ENCODE data around the gene TCEAL2. TPM values are rescaled to one million over a fixed set of nuclear protein-coding genes. Genes with fewer than 3 reads are reported as not detected.
"Not testable (repeated sequence)": the region's sequence is repeated elsewhere in the genome, so short reads cannot be mapped to it uniquely, and the experiment has no call there.

TCEAL2 gene
- 1.1 TPM for total RNA-seq

DNA sequence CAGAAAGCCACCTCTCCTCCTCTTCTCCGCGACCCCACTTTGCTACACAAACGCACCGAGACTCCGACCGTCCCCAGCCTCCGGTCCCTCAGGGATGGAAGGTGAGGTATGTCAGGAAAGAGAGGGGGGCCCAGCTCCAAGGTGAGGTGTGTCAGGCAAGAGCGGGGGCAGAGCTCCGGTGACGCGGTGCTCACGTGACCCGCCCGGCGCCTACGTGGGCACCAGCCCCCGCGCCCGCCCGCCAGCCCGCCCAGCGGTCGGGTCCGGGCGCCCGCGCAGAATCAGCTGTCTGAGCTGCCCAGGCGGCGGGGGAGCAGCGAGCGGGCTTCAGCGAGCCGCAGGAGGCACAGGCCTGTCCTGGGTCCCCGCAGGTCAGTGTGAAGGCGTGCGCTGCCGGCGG, at the start of gene TCEAL2:
TSS of gene TCEAL2 (plus strand) at position 244 of the 400 bp plus-strand sequence. CDS start 1,152 bp downstream, outside the sequence.
- peak; percentile 20 for DNase-seq

DNA sequence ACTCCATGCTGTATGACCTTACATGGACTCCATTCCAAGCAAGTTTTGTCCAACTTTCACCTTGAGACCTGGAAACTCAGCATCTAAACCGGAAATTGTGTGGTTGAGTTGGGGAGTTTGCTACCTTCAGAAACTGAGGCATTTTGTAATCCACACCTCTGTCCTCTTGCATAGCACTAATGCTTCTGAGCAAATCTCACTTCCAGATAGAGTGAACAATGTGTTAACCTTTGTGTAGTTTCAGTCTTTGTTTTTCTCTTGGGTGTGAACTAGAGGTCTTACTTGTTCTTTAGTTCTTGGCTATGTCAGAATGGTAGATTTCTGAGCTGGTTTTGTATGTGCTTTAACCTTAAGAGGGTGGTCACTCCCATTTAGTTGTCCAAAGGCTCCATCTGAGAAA, 48.1 kb upstream of the TCEAL2 start:
- no peak for DNase-seq

DNA sequence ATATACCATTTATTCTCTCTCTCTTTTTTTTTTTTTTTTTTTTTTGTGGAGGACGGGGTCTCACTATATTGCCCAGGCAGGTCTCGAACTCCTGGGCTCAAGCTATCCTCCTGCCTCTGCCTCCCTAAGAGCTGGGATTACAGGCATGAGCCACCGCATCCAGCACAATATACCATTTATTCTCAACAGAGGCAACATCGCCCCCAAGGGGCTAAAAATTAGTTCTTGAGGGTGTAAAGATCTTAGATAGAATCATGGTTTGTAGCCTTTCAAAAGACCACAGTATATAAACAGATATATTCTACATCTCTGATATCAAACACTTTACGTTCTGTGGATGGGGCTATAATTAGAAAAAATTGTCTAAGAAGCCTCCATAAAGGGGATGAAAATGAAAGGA, 39.8 kb upstream of the TCEAL2 start:
- DNase-seq, result no peak

DNA sequence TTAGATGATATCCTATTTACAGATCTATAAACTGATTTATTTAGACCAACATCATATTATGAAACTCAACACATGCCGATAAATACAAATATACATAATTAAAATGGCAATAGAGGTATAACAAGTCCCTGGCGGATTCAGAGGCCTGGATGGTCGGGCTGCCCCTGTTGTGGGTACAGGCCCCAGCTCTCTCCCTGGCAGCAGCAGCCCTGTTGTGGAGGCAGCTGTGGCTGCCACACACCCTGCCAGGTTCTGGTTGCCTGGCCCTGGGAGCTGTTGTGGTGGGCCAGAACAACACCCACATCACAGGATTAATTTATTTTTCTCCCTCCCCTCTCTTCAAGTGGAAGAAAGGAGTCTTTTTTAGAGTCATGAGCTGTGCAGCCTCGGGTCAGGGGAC, 12.1 kb upstream of the TCEAL2 start:
- no peak for DNase-seq

DNA sequence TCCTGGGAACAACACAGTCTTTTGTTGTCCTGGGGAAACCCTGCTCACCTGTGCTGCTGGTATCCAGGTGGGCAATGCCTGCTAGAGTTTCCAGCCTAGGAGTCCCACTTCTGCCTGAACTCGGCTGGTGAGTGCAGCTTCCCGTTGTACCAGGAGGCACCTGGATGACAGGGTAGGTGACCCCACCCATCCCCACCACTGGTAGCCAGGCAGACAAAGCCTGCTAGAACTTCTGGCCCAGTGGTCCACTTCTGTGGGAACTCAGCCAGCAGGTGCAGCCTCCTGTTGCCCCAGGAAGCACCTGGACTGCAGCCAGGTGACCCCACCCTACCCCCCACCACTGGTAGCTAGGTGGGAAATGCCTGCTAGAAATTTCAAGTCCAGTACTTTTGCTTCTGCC, 9.7 kb upstream of the TCEAL2 start:
- DNase-seq, result no peak

DNA sequence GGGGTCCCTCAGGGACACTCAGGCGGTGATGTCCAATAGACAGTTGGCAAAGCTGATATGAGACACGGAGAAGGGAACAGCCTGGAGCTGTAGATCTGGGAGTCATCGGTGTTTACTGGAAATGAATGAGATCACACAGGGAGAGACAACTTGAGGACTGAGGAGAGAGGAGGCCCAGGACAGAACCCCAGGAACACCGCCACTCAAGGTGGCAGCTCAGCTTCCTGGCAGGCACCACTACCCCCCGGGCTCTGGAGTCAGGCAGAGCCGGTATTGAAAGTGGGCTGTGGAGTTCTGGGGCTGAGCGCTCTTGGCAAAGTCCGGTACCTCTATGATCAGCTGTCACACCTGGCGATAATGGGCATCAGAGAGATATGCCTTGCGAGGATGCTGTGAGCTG, 465 bp upstream of the TCEAL2 start:
- DNase-seq, result not testable (repeated sequence)

DNA sequence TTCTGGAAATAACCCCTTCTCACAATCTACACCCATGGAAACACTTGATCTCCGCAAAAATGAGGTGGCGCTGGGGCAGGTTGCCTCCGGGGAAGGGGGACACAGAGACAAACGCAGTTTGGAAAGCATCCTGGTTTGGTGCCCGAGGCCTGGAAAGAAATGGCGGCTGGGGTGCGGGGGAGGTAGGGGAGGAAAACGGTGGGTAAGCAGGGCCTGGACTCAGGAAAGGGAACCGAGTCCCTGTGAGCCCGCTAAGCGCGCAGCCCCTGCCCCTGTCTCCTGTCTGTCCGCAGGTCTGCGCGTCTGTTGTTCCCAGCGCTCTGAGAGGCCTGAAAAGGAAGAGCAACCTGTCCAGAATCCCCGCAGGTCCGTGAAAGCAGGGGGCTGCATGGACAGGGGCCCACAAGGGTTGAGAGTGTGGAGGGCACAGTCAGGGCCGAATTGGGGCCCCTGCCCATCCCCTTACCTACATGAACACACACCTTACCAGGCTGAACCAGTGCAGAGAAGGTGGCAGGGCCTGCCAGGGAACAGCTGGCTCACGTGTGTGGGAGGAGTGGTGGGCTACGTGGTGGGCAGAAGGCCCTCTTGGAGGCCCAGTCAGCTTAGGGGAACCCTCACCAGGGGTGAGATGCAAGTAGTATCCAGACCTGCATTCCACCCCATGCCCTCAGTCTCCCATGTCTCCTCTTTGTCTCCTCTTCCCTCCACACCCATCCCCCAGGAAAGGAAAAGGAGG, 770 bp downstream of the TCEAL2 start:
- DNase-seq, result not testable (repeated sequence)

DNA sequence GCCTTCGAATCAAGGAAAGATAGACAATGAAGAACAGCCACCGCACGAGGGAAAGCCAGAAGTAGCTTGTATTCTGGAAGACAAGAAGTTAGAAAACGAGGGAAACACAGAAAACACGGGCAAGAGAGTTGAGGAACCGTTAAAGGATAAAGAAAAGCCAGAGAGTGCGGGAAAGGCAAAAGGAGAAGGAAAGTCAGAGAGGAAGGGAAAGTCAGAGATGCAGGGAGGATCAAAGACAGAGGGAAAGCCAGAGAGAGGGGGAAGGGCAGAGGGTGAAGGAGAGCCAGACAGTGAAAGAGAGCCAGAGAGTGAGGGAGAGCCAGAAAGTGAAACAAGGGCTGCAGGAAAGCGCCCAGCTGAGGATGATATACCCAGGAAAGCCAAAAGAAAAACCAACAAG, 1.4 kb downstream of the TCEAL2 start:
- no peak for DNase-seq

DNA sequence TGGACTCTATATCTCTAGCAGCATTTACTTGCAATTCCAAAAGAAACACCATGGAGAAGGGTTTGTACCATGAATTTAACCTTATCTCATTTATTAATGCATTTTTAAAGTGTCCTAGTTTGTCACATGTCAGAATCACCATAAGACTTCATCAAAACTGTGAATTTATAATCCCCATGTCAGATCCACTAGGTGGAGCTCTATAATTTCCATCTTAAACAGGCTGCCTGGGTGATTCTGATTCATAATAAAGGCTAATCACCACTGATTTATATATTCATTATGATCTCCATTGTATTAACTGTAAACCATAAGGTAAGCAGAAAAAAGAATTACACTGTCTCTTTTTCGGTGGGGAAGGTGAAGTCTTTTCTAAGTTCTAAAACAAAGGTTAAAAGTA, 4.0 kb downstream of the TCEAL2 start:
- DNase-seq, result peak; percentile 2

DNA sequence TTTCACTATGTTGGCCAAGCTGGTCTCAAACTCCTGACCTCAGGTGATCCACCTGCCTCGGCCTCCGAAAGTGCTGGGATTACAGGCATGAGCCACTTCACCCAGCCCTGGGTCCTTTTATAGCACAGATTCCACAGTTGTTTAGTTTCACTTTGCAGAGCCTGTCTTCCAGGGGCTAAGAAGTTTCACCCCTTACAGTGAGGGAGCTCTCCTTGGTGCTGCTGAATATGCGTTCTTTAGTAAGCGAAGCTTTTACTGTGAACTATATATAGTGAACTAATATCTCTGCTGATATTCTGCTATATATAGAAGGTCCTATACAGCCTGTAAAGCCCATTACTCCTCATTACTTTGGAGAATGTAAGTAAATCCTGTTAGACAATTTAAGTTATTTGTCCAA, 12.6 kb downstream of the TCEAL2 start:
- no peak for DNase-seq

DNA sequence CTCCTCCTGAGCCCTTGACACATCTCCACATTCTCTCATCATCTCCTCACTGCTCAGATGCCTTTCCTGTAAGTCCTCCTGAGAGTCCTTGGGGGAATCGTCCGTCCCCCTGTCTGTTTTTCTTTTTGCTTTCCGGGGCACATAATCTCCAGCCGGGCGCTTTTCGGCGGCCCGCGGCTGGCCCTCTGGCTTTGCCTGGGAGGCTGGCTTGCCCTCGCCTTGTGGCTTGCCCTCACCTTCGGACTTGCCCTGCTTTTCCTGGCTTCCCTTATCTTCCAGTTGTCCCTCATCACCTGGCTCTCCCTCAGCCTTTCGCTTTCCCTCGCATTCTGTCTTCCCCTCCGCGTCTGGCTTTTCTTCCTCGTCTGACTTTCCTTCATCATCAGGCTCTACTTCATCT, 15.4 kb downstream of the TCEAL2 start:
- not testable (repeated sequence) for DNase-seq

DNA sequence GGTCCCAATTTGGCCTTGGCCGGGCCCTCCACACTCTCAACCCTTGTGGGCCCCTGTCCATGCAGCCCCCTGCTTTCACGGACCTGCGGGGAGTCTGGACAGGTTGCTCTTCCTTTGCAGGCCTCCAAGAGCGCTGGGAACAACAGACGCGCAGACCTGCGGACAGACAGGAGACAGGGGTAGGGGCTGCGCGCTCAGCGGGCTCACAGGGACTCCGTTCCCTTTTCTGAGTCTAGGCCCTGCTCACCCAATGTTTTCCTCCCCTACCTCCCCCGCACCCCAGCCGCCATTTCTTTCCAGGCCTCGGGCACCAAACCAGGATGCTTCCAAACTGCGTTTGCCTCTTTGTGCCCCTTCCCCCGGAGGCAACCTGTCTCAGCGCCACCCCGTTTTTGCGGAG, 16.2 kb downstream of the TCEAL2 start:
- not testable (repeated sequence) for DNase-seq

DNA sequence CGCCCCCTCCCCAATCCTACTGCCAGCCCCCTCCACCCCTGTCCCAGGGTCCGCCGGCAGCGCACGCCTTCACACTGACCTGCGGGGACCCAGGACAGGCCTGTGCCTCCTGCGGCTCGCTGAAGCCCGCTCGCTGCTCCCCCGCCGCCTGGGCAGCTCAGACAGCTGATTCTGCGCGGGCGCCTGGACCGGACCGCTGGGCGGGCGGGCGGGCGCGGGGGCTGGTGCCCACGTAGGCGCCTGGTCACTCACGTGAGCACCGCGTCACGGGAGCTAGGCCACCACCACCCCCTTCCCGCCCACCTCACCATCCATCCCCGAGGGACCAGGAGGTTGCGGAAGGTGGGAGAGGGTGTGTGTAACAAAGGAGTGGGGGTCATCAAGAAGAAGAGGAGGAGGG, 16.8 kb downstream of the TCEAL2 start, which contains the start of gene TCEAL6:
TSS of gene TCEAL6 (minus strand) at position 208 of the 400 bp plus-strand sequence.
- not testable (repeated sequence) for DNase-seq

DNA sequence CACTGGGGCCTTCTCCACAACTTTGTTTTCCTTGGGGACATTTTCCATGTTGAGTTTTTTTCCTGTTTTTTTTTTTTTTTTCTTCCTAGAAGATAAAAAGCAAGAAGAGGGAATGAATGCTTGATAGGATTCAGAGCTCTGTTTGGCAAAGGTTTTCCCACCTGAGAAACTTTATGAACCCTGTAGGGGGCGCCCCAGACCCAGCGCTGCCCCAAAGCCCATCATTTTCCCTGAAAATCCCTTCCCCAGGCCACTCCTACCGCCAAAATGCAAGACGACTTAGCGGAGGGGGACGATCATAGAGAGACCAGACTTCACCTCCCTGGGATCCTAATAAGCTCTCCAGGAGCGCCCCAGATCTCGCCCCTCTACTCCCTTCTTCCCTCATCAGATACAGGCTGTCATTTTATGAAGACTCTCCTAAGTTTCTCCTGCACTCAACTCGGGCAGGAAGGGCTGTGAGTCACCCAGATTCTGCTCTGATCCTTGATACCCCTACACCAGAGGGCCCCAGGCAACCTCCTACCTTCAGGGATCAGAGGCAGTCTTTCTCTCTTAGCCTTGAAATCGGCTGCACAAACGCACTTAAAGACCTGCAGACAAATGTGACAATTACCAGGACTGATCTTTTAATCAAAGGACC, 28.9 kb downstream of the TCEAL2 start:
- peak; percentile 1 for DNase-seq

DNA sequence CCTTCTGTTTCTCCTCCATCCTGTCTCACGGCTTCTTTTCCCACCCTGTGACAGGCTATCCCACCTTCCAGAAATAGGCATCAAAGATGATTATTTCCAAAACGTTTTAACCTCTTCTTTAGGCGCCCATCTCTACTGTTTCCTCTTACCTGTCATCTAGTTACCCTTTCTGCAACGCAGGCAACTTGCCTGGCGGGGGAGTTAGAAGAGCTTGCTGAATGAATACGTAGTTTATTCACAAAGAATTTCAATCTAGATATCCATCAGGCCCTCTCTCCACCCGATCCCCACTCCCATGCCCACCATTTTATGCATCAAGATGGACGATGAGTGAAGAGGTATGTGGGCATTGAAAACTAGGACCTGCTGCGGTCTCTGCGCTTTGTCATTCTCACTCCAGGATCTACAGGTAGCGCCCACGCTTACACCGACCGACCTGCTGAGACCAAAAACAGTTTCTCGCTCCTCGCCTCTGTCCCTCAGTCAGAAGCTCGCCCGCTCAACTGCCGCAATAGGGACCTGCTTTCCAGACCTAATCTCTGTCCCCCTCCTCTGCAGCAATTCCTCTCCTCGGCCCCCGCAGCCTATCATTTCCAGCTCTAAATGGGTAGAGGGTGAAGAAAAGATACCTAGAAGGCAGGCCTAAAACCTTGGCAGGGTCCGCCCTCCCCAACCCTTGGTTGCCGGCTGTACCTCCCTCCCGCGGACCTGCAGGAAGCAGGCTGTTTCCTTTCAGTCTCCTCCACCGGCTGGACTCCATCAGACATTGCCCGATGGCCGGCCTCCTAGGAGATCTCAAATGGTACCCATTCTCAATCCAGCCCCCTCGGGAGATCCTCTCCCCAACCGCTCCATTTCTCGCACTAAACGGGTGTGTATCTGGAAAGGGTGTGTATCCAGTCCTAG, 29.7 kb downstream of the TCEAL2 start:
- peak; percentile 1 for DNase-seq

DNA sequence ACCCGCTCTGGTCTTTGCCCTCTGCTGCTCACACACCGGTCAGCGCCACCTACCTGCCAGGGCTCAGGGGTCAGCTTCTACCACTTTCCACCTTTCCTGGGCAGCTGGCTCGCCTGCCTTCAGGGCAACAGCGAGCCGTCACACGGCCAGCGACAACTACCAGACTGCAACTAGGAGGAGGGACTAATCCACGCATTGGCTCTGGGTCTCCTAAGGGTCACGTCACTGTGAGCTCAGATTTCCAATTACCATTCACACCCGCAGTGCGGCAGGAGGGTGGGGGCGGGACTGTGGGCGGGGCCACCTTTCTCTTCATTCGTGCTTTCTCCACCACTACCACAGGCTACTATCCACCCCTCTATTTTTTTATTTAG, 30.3 kb downstream of the TCEAL2 start, which contains the start of gene BEX5:
TSS of gene BEX5 (minus strand) at position 172 of the 374 bp plus-strand sequence. CDS start 1,712 bp downstream, outside the sequence.
- DNase-seq, result peak; percentile 63

Other genes with a start within 250 kb of the TCEAL2 start
- gene ZMAT1, start 193.7 kb upstream of the TCEAL2 start, total RNA-seq, result 3.7 TPM
- not detected for gene TCEAL6, start 16.8 kb downstream of the TCEAL2 start, total RNA-seq
- 0.92 TPM for gene BEX5, start 30.3 kb downstream of the TCEAL2 start, total RNA-seq
- gene TCP11X1, start 89.6 kb downstream of the TCEAL2 start, total RNA-seq, result not detected
- gene NXF2, start 121.5 kb downstream of the TCEAL2 start, total RNA-seq, result not detected